ENCODE data around the gene EBF4. TPM values are rescaled to one million over a fixed set of nuclear protein-coding genes. Genes with fewer than 3 reads are reported as not detected.

Gene EBF4
- 2.2 to 5.1 TPM (median 2.7 TPM) in 5 replicates for total RNA-seq (2022; extraction: Qiagen RNA extraction)

GRCh38 chr20:2692036-2692885 is at the start of gene EBF4:
Gene EBF4 (plus strand): TSS chr20:2692780. CDS start chr20:2693646, 866 bp downstream.

GRCh38 chr20:2651772-2652723 is 40.5 kb upstream of the EBF4 start, which contains the start of gene NOP56:
Gene NOP56 (plus strand): TSS chr20:2652632. CDS start chr20:2652661, 29 bp downstream.

GRCh38 chr20:2663887-2664719 is 28.5 kb upstream of the EBF4 start, which contains the start of gene IDH3B:
Gene IDH3B (minus strand): TSS chr20:2664216. CDS start chr20:2664188, 28 bp downstream.

GRCh38 chr20:2800521-2801285 is 108.1 kb downstream of the EBF4 start, which contains the start of gene CPXM1:
Gene CPXM1 (minus strand): TSS chr20:2800627. CDS start chr20:2800572, 55 bp downstream.

Other genes with a start within 250 kb of the EBF4 start
- gene SNRPB, start 222.0 kb upstream of the EBF4 start, total RNA-seq (2022; extraction: Qiagen RNA extraction) = 820 to 1,074 TPM (median 988 TPM) in 5 replicates
- gene ZNF343, start 183.9 kb upstream of the EBF4 start, total RNA-seq (2022; extraction: Qiagen RNA extraction) = 12.2 to 18.7 TPM (median 12.8 TPM) in 5 replicates
- gene TMC2, start 156.2 kb upstream of the EBF4 start, total RNA-seq (2022; extraction: Qiagen RNA extraction) = not detected in 5 replicates
- gene NOP56, start 40.1 kb upstream of the EBF4 start, total RNA-seq (2022; extraction: Qiagen RNA extraction) = 545 to 647 TPM (median 584 TPM) in 5 replicates
- gene IDH3B, start 28.6 kb upstream of the EBF4 start, total RNA-seq (2022; extraction: Qiagen RNA extraction) = 127 to 136 TPM (median 133 TPM) in 5 replicates
- 0.06 TPM in 1 of 5 replicates, not detected in the others for gene CPXM1, start 107.8 kb downstream of the EBF4 start, total RNA-seq (2022; extraction: Qiagen RNA extraction)
- gene C20orf141, start 122.2 kb downstream of the EBF4 start, total RNA-seq (2022; extraction: Qiagen RNA extraction) = 0.28 to 0.69 TPM (median 0.53 TPM) in 5 replicates
- 0.03 to 0.07 TPM in 2 of 5 replicates, not detected in the others for gene TMEM239, start 123.6 kb downstream of the EBF4 start, total RNA-seq (2022; extraction: Qiagen RNA extraction)
- 19.7 to 28.2 TPM (median 26.6 TPM) in 5 replicates for gene PCED1A, start 147.9 kb downstream of the EBF4 start, total RNA-seq (2022; extraction: Qiagen RNA extraction)
- gene VPS16, start 148.0 kb downstream of the EBF4 start, total RNA-seq (2022; extraction: Qiagen RNA extraction) = 27.3 to 34.0 TPM (median 32.0 TPM) in 5 replicates
- 31.3 to 43.9 TPM (median 37.7 TPM) in 5 replicates for gene PTPRA, start 180.7 kb downstream of the EBF4 start, total RNA-seq (2022; extraction: Qiagen RNA extraction)